Measurements from ENCODE around the gene ZNF597. TPM values are rescaled to one million over a fixed set of nuclear protein-coding genes. Genes with fewer than 3 reads are reported as not detected.

The ZNF597 gene
- total RNA-seq, 1 donor from 2014 or later: 4.4 TPM

DNA sequence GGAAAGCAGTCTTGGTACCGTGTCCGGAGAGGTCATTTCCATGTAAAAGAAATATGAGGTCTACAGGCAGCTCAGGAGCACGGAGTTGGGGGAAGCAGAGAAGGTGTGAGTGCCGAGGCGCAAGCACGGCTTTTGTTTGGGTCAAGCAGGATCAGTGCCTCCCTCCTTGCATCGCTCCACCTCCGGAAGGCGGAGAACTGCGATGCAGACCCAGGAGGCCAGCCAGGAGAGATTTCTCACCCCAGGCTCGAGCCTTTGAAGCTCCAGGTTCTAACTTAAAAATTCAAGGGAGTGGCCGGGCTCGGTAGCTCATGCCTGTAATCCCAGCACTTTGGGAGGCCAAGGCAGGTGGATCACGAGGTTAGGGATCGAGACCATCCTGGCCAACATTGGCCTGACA lies 25.2 kb upstream of the ZNF597 start:
- DNase-seq (no peak), ATAC-seq (no peak)
- peaks cover 36% of the 10 kb centered on the region for H3K36me3 ChIP-seq
- H3K27me3 ChIP-seq (ENCODE audit: low read depth): no peaks in the 10 kb centered on the region
- H3K27ac ChIP-seq: no peak overlapping the region
- H3K4me1 ChIP-seq: peaks cover 30% of the 10 kb centered on the region
- no peak overlapping the region for H3K4me3 ChIP-seq
- no peaks in the 10 kb centered on the region for H3K9me3 ChIP-seq
- TF ChIP-seq, protein P1, sequence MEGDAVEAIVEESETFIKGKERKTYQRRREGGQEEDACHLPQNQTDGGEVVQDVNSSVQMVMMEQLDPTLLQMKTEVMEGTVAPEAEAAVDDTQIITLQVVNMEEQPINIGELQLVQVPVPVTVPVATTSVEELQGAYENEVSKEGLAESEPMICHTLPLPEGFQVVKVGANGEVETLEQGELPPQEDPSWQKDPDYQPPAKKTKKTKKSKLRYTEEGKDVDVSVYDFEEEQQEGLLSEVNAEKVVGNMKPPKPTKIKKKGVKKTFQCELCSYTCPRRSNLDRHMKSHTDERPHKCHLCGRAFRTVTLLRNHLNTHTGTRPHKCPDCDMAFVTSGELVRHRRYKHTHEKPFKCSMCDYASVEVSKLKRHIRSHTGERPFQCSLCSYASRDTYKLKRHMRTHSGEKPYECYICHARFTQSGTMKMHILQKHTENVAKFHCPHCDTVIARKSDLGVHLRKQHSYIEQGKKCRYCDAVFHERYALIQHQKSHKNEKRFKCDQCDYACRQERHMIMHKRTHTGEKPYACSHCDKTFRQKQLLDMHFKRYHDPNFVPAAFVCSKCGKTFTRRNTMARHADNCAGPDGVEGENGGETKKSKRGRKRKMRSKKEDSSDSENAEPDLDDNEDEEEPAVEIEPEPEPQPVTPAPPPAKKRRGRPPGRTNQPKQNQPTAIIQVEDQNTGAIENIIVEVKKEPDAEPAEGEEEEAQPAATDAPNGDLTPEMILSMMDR (IDR thresholded peaks at IDR 0.05): no peak
- intact Hi-C loops (cut with DNase I): no loop called here

- DNase-seq (no peak), ATAC-seq (no peak)
- peaks cover 36% of the 10 kb centered on the region for H3K36me3 ChIP-seq
- TF ChIP-seq, protein P1 (IDR thresholded peaks at IDR 0.05): no peak
- intact Hi-C loops (cut with DNase I): no loop called here
- no peak overlapping the region for H3K4me3 ChIP-seq
- H3K9me3 ChIP-seq: no peaks in the 10 kb centered on the region
- H3K27me3 ChIP-seq (ENCODE audit: low read depth): no peaks in the 10 kb centered on the region
- no peak overlapping the region for H3K27ac ChIP-seq
- peaks cover 33% of the 10 kb centered on the region for H3K4me1 ChIP-seq
Measured at GRCh38 chr16:3467921-3468320, 24.6 kb upstream of the ZNF597 start.

GRCh38 chr16:3467182-3467581 lies 23.9 kb upstream of the ZNF597 start:
- TF ChIP-seq, protein P1 (IDR thresholded peaks at IDR 0.05): no peak
- H3K4me1 ChIP-seq: peaks cover 39% of the 10 kb centered on the region
- peaks cover 36% of the 10 kb centered on the region for H3K36me3 ChIP-seq
- H3K9me3 ChIP-seq: no peaks in the 10 kb centered on the region
- peak; percentile 39 to 49 for ATAC-seq
- intact Hi-C loops (cut with DNase I): no loop called here
- DNase-seq: no peak
- H3K27ac ChIP-seq: no peak overlapping the region
- H3K27me3 ChIP-seq (ENCODE audit: low read depth): no peaks in the 10 kb centered on the region
- no peak overlapping the region for H3K4me3 ChIP-seq

GRCh38 chr16:3465911-3466584 lies 22.7 kb upstream of the ZNF597 start:
- ATAC-seq: no peak
- TF ChIP-seq, protein P1 (IDR thresholded peaks at IDR 0.05): no peak
- Histone ChIP-seq H3K36me3 (peaks cover 27% of the 10 kb centered on the region), H3K27ac (no peak overlapping the region), H3K27me3 (ENCODE audit: low read depth) (no peaks in the 10 kb centered on the region), H3K4me3 (no peak overlapping the region), H3K9me3 (no peaks in the 10 kb centered on the region), H3K4me1 (peaks cover 51% of the 10 kb centered on the region)
- intact Hi-C loops (cut with DNase I): no loop called here
- DNase-seq: no peak

DNA sequence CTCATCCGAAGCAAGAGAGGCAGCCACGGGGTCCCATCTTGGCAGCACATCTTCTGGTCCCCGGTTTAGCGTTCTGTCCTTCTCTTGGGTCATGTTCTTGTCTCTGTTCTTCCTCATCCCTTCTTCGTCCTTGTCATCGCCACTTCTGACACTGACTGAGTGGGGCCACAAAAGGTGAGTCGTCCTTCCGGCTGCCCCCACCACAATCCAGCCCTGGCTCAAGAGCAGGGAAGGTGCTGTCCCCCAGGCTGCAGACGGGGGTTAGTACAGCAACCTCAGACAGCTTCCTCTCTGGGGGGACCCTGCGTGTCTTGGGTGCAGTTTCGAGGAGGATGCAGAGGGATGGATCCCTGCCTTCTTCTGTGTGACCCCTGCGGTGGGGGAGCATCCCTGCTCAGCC lies 22.0 kb upstream of the ZNF597 start:
- Histone ChIP-seq H3K36me3 (peaks cover 26% of the 10 kb centered on the region), H3K4me3 (no peak overlapping the region), H3K27me3 (ENCODE audit: low read depth) (no peaks in the 10 kb centered on the region), H3K4me1 (peaks cover 58% of the 10 kb centered on the region), H3K9me3 (no peaks in the 10 kb centered on the region), H3K27ac (no peak overlapping the region)
- TF ChIP-seq, protein P1 (IDR thresholded peaks at IDR 0.05): no peak
- ATAC-seq (no peak), DNase-seq (no peak)
- intact Hi-C loops (cut with DNase I): no loop called here

Measured in lower lobe of right lung (tissue), 2 donors.